IMR-90 (cell line): ENCODE data around the gene PYROXD2. TPM values are rescaled to one million over a fixed set of nuclear protein-coding genes. Genes with fewer than 3 reads are reported as not detected.

Experiments
- ATAC-seq: fragments of 200-7000 bp; cut with Tn5 transposase; 2 replicates; pipeline ENCODE4 v1.9.1; 2020; ENCODE audit warnings: low read depth, mild to moderate bottlenecking, moderate library complexity
- BruUV-seq: library from RNA; stranded (reverse); fragments of 400-500 nt; replicated peaks from 2 replicates; lab custom pipeline; 2021; lab: Mats Ljungman, UMichigan
- CTCF ChIA-PET: fragments of 300-600 bp; formaldehyde crosslinking; extraction: SDS; loops from one replicate; lab custom pipeline; 2021; ENCODE audit warnings: antibody characterized with exemption; lab: Yijun Ruan, JAX
- POLR2A ChIA-PET: fragments of 300-600 bp; sonication (Branson Sonifier 250); formaldehyde crosslinking; loops from one replicate; lab custom pipeline; 2022; ENCODE audit warnings: antibody characterized with exemption; ENCODE audit not compliant: unreplicated experiment; lab: Charles Lee
- DNase-seq: peaks from one replicate; pipeline ENCODE4 v3.0.0; 2013
- H2AFZ ChIP-seq: replicated peaks from 2 replicates; pipeline ENCODE3; 2013; ENCODE audit warnings: low read length, mild to moderate bottlenecking; ENCODE audit not compliant: poor library complexity
- H2AK5ac ChIP-seq: 2 replicates; pipeline ENCODE4 v1.6.1; 2013; ENCODE audit warnings: low read depth, low read length, inconsistent platforms
- H2AK9ac ChIP-seq: replicated peaks from 2 replicates; pipeline ENCODE3; 2013; ENCODE audit warnings: mild to moderate bottlenecking, low read depth, low read length, moderate library complexity; ENCODE audit not compliant: poor library complexity
- H2BK120ac ChIP-seq: 2 replicates; pipeline ENCODE4 v1.6.1; 2013; ENCODE audit warnings: low read depth, low read length, inconsistent platforms
- H2BK15ac ChIP-seq: 3 replicates; pipeline ENCODE4 v1.6.1; 2013; ENCODE audit warnings: low read depth, low read length, inconsistent platforms
- H2BK20ac ChIP-seq: 2 replicates; pipeline ENCODE4 v1.6.1; 2013; ENCODE audit warnings: low read depth, mild to moderate bottlenecking, inconsistent platforms, low read length, moderate library complexity
- H2BK5ac ChIP-seq: 2 replicates; pipeline ENCODE4 v1.6.1; 2013; ENCODE audit warnings: mild to moderate bottlenecking, low read depth, low read length, inconsistent platforms; ENCODE audit not compliant: poor library complexity, severe bottlenecking
- H3K14ac ChIP-seq: replicated peaks from 2 replicates; pipeline ENCODE4 v1.6.1; 2013; ENCODE audit warnings: low read depth, low read length, inconsistent platforms
- H3K18ac ChIP-seq: 2 replicates; pipeline ENCODE4 v1.6.1; 2013; ENCODE audit warnings: low read depth, low read length, control low read depth
- H3K23ac ChIP-seq: 2 replicates; pipeline ENCODE4 v1.6.1; 2013; ENCODE audit warnings: low read depth, low read length, inconsistent platforms
- H3K27ac ChIP-seq: 2 replicates; pipeline ENCODE4 v1.5.1; 2013; ENCODE audit warnings: mild to moderate bottlenecking, control low read depth, low read length; ENCODE audit not compliant: insufficient read depth
- H3K27me3 ChIP-seq: 2 replicates; pipeline ENCODE4 v1.6.1; 2013; ENCODE audit warnings: low read length; ENCODE audit not compliant: control insufficient read depth, insufficient read depth
- H3K36me3 ChIP-seq: 2 replicates; pipeline ENCODE4 v1.6.1; 2013; ENCODE audit warnings: low read length, mixed read lengths; ENCODE audit not compliant: control insufficient read depth, insufficient read depth
- H3K4ac ChIP-seq: 2 replicates; pipeline ENCODE4 v1.6.1; 2013; ENCODE audit warnings: low read depth, low read length, inconsistent platforms
- H3K4me1 ChIP-seq: 2 replicates; pipeline ENCODE4 v1.6.1; 2013; ENCODE audit warnings: low read length, mixed read lengths; ENCODE audit not compliant: control insufficient read depth, insufficient read depth
- H3K4me2 ChIP-seq: 2 replicates; pipeline ENCODE4 v1.6.1; 2013; ENCODE audit warnings: low read depth, mild to moderate bottlenecking, control low read depth, low read length, moderate library complexity
- H3K4me3 ChIP-seq: 2 replicates; pipeline ENCODE4 v1.5.1; 2013; ENCODE audit warnings: low read depth, mild to moderate bottlenecking, control low read depth, low read length, moderate library complexity; ENCODE audit not compliant: insufficient read depth
- H3K56ac ChIP-seq: 2 replicates; pipeline ENCODE4 v1.6.1; 2013; ENCODE audit warnings: low read length, inconsistent platforms; ENCODE audit not compliant: insufficient read depth; ENCODE audit errors: extremely low read depth
- H3K79me1 ChIP-seq, 2 experiments: 2 replicates each; pipeline ENCODE4 v1.6.1; 2013; ENCODE audit warnings: low read length in 2 of 2, inconsistent platforms in 1 of 2, low read depth in 1 of 2
- H3K9ac ChIP-seq: 2 replicates; pipeline ENCODE4 v1.6.1; 2013; ENCODE audit warnings: low read depth, low read length, control low read depth
- H3K9me1 ChIP-seq: 2 replicates; pipeline ENCODE4 v1.6.1; 2013; ENCODE audit warnings: low read length, inconsistent platforms; ENCODE audit not compliant: insufficient read depth
- H3K9me3 ChIP-seq: 2 replicates; pipeline ENCODE4 v1.6.1; 2013; ENCODE audit warnings: low read length; ENCODE audit not compliant: control insufficient read depth, insufficient read depth
- H4K20me1 ChIP-seq: 2 replicates; pipeline ENCODE4 v1.6.1; 2013; ENCODE audit warnings: low read length, inconsistent platforms; ENCODE audit not compliant: insufficient read depth
- H4K5ac ChIP-seq: 2 replicates; pipeline ENCODE4 v1.6.1; 2013; ENCODE audit warnings: mild to moderate bottlenecking, low read depth, low read length, control low read depth
- H4K8ac ChIP-seq, 2 experiments: 2 replicates each; pipeline ENCODE4 v1.6.1; 2013; ENCODE audit warnings: low read depth in 2 of 2, low read length in 2 of 2, control low read depth in 1 of 2, inconsistent platforms in 1 of 2
- H4K91ac ChIP-seq: 2 replicates; pipeline ENCODE4 v1.6.1; 2013; ENCODE audit warnings: low read depth, low read length, inconsistent platforms; ENCODE audit not compliant: insufficient read depth
- BHLHE40 ChIP-seq: fragments of 150-350 bp; IDR thresholded peaks from 2 replicates; pipeline ENCODE4 v1.6.1; 2016; ENCODE audit warnings: mild to moderate bottlenecking, low read depth, low read length
- CHD1 ChIP-seq: IDR thresholded peaks from 2 replicates; pipeline ENCODE4 v1.6.1; 2012; ENCODE audit warnings: low read depth, low read length, improper control_type of control experiment
- ELK1 ChIP-seq: fragments of 150-350 bp; IDR thresholded peaks from 2 replicates; pipeline ENCODE4 v1.6.1; 2016; ENCODE audit warnings: low read depth, mild to moderate bottlenecking, low read length, moderate library complexity, borderline replicate concordance
- MAZ ChIP-seq: IDR thresholded peaks from 2 replicates; pipeline ENCODE4 v1.6.1; 2012; ENCODE audit warnings: low read depth, mild to moderate bottlenecking, low read length, improper control_type of control experiment, moderate library complexity, borderline replicate concordance
- MXI1 ChIP-seq: IDR thresholded peaks from 2 replicates; pipeline ENCODE4 v1.6.1; 2012; ENCODE audit warnings: low read depth, mild to moderate bottlenecking, low read length, moderate library complexity, borderline replicate concordance
- NFE2L2 ChIP-seq: fragments of 150-350 bp; IDR thresholded peaks from 2 replicates; pipeline ENCODE4 v1.6.1; 2016; ENCODE audit warnings: low read depth, mild to moderate bottlenecking, low read length
- POLR2A ChIP-seq: IDR thresholded peaks from 2 replicates; pipeline ENCODE4 v1.6.1; 2012; ENCODE audit warnings: mild to moderate bottlenecking, low read depth, low read length
- RAD21 ChIP-seq: IDR thresholded peaks from 2 replicates; pipeline ENCODE4 v1.6.1; 2012; ENCODE audit warnings: low read length, improper control_type of control experiment
- RCOR1 ChIP-seq: IDR thresholded peaks from 2 replicates; pipeline ENCODE4 v1.6.1; 2012; ENCODE audit warnings: mild to moderate bottlenecking, low read length, improper control_type of control experiment; ENCODE audit not compliant: insufficient replicate concordance
- RFX5 ChIP-seq: IDR thresholded peaks from 2 replicates; pipeline ENCODE4 v1.8.0; 2012; ENCODE audit warnings: low read depth, mild to moderate bottlenecking, low read length, moderate library complexity
- USF2 ChIP-seq: fragments of 150-350 bp; IDR thresholded peaks from 2 replicates; pipeline ENCODE4 v1.6.1; 2017; ENCODE audit warnings: mild to moderate bottlenecking, antibody characterized with exemption, low read length, low read depth
- WGBS, 2 experiments: methylation state at CpG; one replicate each; pipeline versions ENCODE4 v1.1.5 to v1.1.7; 2013; ENCODE audit warnings: missing lambda C conversion rate in 2 of 2; ENCODE audit not compliant: insufficient read length in 1 of 2; ENCODE audit errors: extremely low coverage in 2 of 2; 5-methylcytosine and 5-hydroxymethylcytosine counted together
- dilution Hi-C: fragments of 300-500 bp; cut with HindIII; formaldehyde crosslinking; loops from one replicate; pipeline ENCODE4 v1.14.3; 2018; ENCODE audit warnings: low sequenced_read_pairs; ENCODE audit not compliant: unreplicated experiment
- in situ Hi-C: fragments of 300-500 bp; cut with MboI; formaldehyde crosslinking; loops from 3 replicates; pipeline ENCODE4 v1.14.3; 2019; ENCODE audit warnings: low sequenced_read_pairs, inconsistent platforms, mixed read lengths
- intact Hi-C: fragments of 100-400 bp; cut with micrococcal nuclease; formaldehyde crosslinking; loops from 2 replicates; pipeline ENCODE4 v1.10.0; 2022
- polyA plus RNA-seq, 3 experiments: library from polyadenylated mRNA; depleted of rRNA; stranded (reverse); fragments of >200 nt; gene quantifications; 2 replicates each; pipeline ENCODE4 v1.2.3, GENCODE V29; 2012; ENCODE audit warnings: low replicate concordance in 1 of 3
- total RNA-seq: library from RNA; depleted of rRNA; stranded (reverse); fragments of >200 nt; gene quantifications from 2 replicates; pipeline ENCODE4 v1.2.3, GENCODE V29; 2012
- TF ChIP-seq, protein P1 (sequence below): conservative IDR thresholded peaks from 2 replicates; pipeline ENCODE4 v1.5.1; 2012; ENCODE audit warnings: mild to moderate bottlenecking, low read depth, low read length, improper control_type of control experiment

PYROXD2 gene
- total and polyA plus RNA-seq, 2 of the 4 experiments (the other 2 are of a cell fraction): 6.5 to 16.3 TPM

- no TSS peak for BruUV-seq
- CTCF ChIA-PET: interaction anchor here (0.6 to 1.8 kb wide), 5 partner anchors 12 to 1465 kb away, joined by 3 to 7 read pairs (median 3); no protein-coding TSS in a partner anchor
- no peaks in the 10 kb centered on the region for H3K36me3 ChIP-seq
- H4K91ac ChIP-seq: peak overlapping the region; percentile 67
- H2AFZ ChIP-seq: peak overlapping the region; percentile 89
- no peak overlapping the region for H3K56ac ChIP-seq
- POLR2A ChIA-PET: interaction anchor here (1.0 kb wide), 1 partner anchor 53 kb away, joined by 3 read pairs; no protein-coding TSS in a partner anchor
- peak overlapping the region; percentile 21 for H4K5ac ChIP-seq
- peak overlapping the region; percentile 22; the same call in 1 of the 2 replicates for H3K4me3 ChIP-seq
- H3K9me3 ChIP-seq: no peaks in the 10 kb centered on the region
- H2AK5ac ChIP-seq: peak overlapping the region; percentile 41; the same call in 1 of the 2 replicates
- peak; percentile 100 for DNase-seq
- peak overlapping the region; percentile 83 for H2AK9ac ChIP-seq
- no peaks in the 10 kb centered on the region for H3K27me3 ChIP-seq
- peak overlapping the region; percentile 66 for H3K14ac ChIP-seq
- H4K8ac ChIP-seq: peak overlapping the region; percentile 4 to 83; a peak in 3 of 4 replicates
- in situ Hi-C loops: no loop called here
- no peaks in the 10 kb centered on the region for H4K20me1 ChIP-seq
- peak overlapping the region; percentile 74 for H3K4me2 ChIP-seq
- peak overlapping the region; percentile 7 for H3K9ac ChIP-seq
- H3K79me1 ChIP-seq: no peaks in the 10 kb centered on the region
- H3K9me1 ChIP-seq: no peaks in the 10 kb centered on the region; the same call in none of the 2 replicates
- peaks cover 10% of the 10 kb centered on the region for H3K4me1 ChIP-seq
- intact Hi-C loops: no loop called here
- H3K4ac ChIP-seq: peak overlapping the region; percentile 82
- H2BK5ac ChIP-seq: peak overlapping the region; percentile 74
- dilution Hi-C loops: no loop called here
- peak overlapping the region; percentile 88 for H2BK120ac ChIP-seq
- peak overlapping the region; percentile 85 for H2BK20ac ChIP-seq
- peak; percentile 99 for ATAC-seq
- H3K18ac ChIP-seq: peak overlapping the region; percentile 43
- peak overlapping the region; percentile 48; the same call in 1 of the 3 replicates for H2BK15ac ChIP-seq
- peak overlapping the region; percentile 40; the same call in 1 of the 2 replicates for H3K27ac ChIP-seq
- 58% methylated on average over 5 of the region's 15 CpGs; no CpG with 5 or more reads in 1 of the 2 experiments for whole genome bisulfite sequencing, 2 experiments
- peak overlapping the region; percentile 61 for H3K23ac ChIP-seq
- TF ChIP-seq POLR2A (0 out of 2 replicates have a peak, but pooled peaks have one; percentile 33), RCOR1 (peak; percentile 78), BHLHE40 (peak; percentile 86), RAD21 (peak; percentile 35; the same call in 1 of the 2 replicates), RFX5 (peak; percentile 65), NFE2L2 (peak; percentile 95), MAZ (0 out of 2 replicates have a peak, but pooled peaks have one; percentile 23), MXI1 (peak; percentile 82; the same call in 1 of the 2 replicates), ELK1 (no peak), USF2 (peak; percentile 58), CHD1 (no peak)
- TF ChIP-seq, protein P1, sequence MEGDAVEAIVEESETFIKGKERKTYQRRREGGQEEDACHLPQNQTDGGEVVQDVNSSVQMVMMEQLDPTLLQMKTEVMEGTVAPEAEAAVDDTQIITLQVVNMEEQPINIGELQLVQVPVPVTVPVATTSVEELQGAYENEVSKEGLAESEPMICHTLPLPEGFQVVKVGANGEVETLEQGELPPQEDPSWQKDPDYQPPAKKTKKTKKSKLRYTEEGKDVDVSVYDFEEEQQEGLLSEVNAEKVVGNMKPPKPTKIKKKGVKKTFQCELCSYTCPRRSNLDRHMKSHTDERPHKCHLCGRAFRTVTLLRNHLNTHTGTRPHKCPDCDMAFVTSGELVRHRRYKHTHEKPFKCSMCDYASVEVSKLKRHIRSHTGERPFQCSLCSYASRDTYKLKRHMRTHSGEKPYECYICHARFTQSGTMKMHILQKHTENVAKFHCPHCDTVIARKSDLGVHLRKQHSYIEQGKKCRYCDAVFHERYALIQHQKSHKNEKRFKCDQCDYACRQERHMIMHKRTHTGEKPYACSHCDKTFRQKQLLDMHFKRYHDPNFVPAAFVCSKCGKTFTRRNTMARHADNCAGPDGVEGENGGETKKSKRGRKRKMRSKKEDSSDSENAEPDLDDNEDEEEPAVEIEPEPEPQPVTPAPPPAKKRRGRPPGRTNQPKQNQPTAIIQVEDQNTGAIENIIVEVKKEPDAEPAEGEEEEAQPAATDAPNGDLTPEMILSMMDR: no peak
Measured at GRCh38 chr10:98361131-98362025, 53.6 kb downstream of the PYROXD2 start.
